ENCODE results near the gene SPRTN. TPM values are rescaled to one million over a fixed set of nuclear protein-coding genes. Genes with fewer than 3 reads are reported as not detected.

SPRTN gene
- total RNA-seq, 1 donor: 31.8 TPM

GRCh38 chr1:231404318-231404717, 66.2 kb downstream of the SPRTN start:
- no peaks in the 10 kb centered on the region for H3K9me3 ChIP-seq (ENCODE audit: low read depth, low read length)

More at GRCh38 chr1:231404318-231404717, 66.2 kb downstream of the SPRTN start:
- Histone ChIP-seq H3K4me1 (ENCODE audit: insufficient read depth, low read length) (peaks cover 7% of the 10 kb centered on the region), H3K27me3 (ENCODE audit: insufficient read depth, low read length) (no peaks in the 10 kb centered on the region), H3K4me3 (ENCODE audit: low read length) (no peak overlapping the region)

Other genes with a start within 250 kb of the SPRTN start
- under 0.01 TPM for gene TRIM67, start 176.2 kb upstream of the SPRTN start, total RNA-seq
- 17.8 TPM for gene GNPAT, start 97.1 kb upstream of the SPRTN start, total RNA-seq
- 49.6 TPM for gene EXOC8, start 441 bp upstream of the SPRTN start, total RNA-seq
- gene EGLN1, start 84.0 kb downstream of the SPRTN start, total RNA-seq: 19.0 TPM
- gene TSNAX, start 190.4 kb downstream of the SPRTN start, total RNA-seq: 27.3 TPM